Adrenal gland (tissue), 5 donors: Measurements from ENCODE around the gene YTHDC2.

Experiments
- POLR2A ChIP-seq, 2 donors: fragments of 450-650 bp; IDR thresholded peaks; one replicate each; pipeline ENCODE4 v1.6.1; 2017; ENCODE audit warnings: antibody characterized with exemption in 2 of 2, mild to moderate bottlenecking in 2 of 2, moderate library complexity in 1 of 2
- TF ChIP-seq, protein P1 (sequence below), 6 experiments: fragments of 450-650 bp in 4 of 6; fragments of 200-600 bp in 2 of 6; sonication (generic) in 1 of 6; IDR thresholded peaks; 1 replicate in 5 of 6; 2 replicates in 1 of 6; pipeline versions ENCODE4 v1.5.1 to v1.8.0; 2016 to 2021; ENCODE audit warnings: antibody characterized with exemption in 6 of 6, mild to moderate bottlenecking in 2 of 6, moderate library complexity in 1 of 6
- donor health status: DM: no; HTN: no; CAD: no.

DNA sequence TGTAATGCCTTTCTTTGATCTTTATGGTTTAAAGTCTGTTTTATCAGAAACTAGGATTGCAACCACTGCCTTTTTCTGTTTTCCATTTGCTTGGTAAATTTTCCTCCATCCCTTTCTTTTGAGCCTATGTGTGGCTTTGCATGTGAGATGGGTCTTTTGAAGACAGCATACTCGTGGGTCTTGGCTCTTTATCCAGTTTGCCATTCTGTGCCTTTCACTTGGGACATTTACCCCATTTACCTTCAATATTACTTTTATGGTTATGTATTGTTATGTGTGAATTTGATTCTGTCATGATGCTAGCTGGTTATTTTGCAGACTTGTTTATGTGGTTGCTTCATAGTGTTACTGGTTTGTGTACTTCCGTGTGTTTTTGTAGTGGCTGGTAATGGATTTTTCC lies 59.2 kb downstream of the YTHDC2 start:
- TF ChIP-seq, protein P1, sequence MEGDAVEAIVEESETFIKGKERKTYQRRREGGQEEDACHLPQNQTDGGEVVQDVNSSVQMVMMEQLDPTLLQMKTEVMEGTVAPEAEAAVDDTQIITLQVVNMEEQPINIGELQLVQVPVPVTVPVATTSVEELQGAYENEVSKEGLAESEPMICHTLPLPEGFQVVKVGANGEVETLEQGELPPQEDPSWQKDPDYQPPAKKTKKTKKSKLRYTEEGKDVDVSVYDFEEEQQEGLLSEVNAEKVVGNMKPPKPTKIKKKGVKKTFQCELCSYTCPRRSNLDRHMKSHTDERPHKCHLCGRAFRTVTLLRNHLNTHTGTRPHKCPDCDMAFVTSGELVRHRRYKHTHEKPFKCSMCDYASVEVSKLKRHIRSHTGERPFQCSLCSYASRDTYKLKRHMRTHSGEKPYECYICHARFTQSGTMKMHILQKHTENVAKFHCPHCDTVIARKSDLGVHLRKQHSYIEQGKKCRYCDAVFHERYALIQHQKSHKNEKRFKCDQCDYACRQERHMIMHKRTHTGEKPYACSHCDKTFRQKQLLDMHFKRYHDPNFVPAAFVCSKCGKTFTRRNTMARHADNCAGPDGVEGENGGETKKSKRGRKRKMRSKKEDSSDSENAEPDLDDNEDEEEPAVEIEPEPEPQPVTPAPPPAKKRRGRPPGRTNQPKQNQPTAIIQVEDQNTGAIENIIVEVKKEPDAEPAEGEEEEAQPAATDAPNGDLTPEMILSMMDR (IDR thresholded peaks at IDR 0.05): no peak
- no peak for TF ChIP-seq POLR2A (IDR thresholded peaks at IDR 0.05)
